RWPE1 (cell line): Measurements from ENCODE around the gene EIF2AK2.

Experiments
- CTCF ChIA-PET: fragments of 350-600 bp; sonication (Branson Sonifier 250); formaldehyde crosslinking; extraction: SDS; loops from one replicate; lab custom pipeline; 2021; lab: Yijun Ruan, JAX
- POLR2A ChIA-PET: fragments of 400-600 bp; formaldehyde crosslinking; extraction: SDS; loops from one replicate; lab custom pipeline; 2020; ENCODE audit warnings: antibody characterized with exemption; ENCODE audit not compliant: low non-redundant PET; lab: Yijun Ruan, JAX
- DNase-seq: peaks from one replicate; pipeline ENCODE4 v3.0.0; 2012; ENCODE audit warnings: low spot score
- H3K27ac ChIP-seq: fragments of 450-650 bp; 2 replicates; pipeline ENCODE4 v1.5.1; 2017
- CTCF ChIP-seq: fragments of 450-650 bp; conservative IDR thresholded peaks from 2 replicates; pipeline ENCODE4 v1.5.1; 2017; ENCODE audit warnings: low read depth, mild to moderate bottlenecking

The EIF2AK2 gene

GRCh38 chr2:37132914-37133313, 23.9 kb downstream of the EIF2AK2 start:
- ChIA-PET POLR2A (no interaction called here), CTCF (no interaction called here)
- no peak for DNase-seq

GRCh38 chr2:37125416-37125815, 31.4 kb downstream of the EIF2AK2 start:
- no peak for TF ChIP-seq CTCF
- H3K27ac ChIP-seq: no peak overlapping the region
- no peak for DNase-seq
- CTCF ChIA-PET: interaction anchor here (0.6 to 0.7 kb wide), 2 partner anchors 14 to 887 kb away, joined by 3 to 4 read pairs; no protein-coding TSS in a partner anchor
- POLR2A ChIA-PET: no interaction called here

More at GRCh38 chr2:37132914-37133313, 23.9 kb downstream of the EIF2AK2 start:
- H3K27ac ChIP-seq: no peak overlapping the region
- no peak for TF ChIP-seq CTCF

GRCh38 chr2:37119157-37119556, 37.6 kb downstream of the EIF2AK2 start:
- no peak for TF ChIP-seq CTCF
- ChIA-PET POLR2A (no interaction called here), CTCF (no interaction called here)
- no peak for DNase-seq
- no peak overlapping the region for H3K27ac ChIP-seq

GRCh38 chr2:37117566-37117965, 39.2 kb downstream of the EIF2AK2 start:
- TF ChIP-seq CTCF: no peak
- ChIA-PET CTCF (no interaction called here), POLR2A (no interaction called here)

GRCh38 chr2:37111958-37112357, 44.8 kb downstream of the EIF2AK2 start:
- ChIA-PET CTCF (interaction anchor here (0.6 kb wide), 1 partner anchor 13 kb away, joined by 3 read pairs; no protein-coding TSS in a partner anchor), POLR2A (no interaction called here)

More at GRCh38 chr2:37117566-37117965, 39.2 kb downstream of the EIF2AK2 start:
- no peak for DNase-seq
- H3K27ac ChIP-seq: no peak overlapping the region

More at GRCh38 chr2:37111958-37112357, 44.8 kb downstream of the EIF2AK2 start:
- H3K27ac ChIP-seq: no peak overlapping the region
- TF ChIP-seq CTCF: no peak
- DNase-seq: no peak
